Adipocyte (in vitro differentiated cells): ENCODE data around the gene SLC2A9.
"Not testable (repeated sequence)": the region's sequence is repeated elsewhere in the genome, so short reads cannot be mapped to it uniquely, and the experiment has no call there.

ENCODE experiments used
- DNase-seq: peaks from one replicate; pipeline ENCODE4 v3.0.0-alpha.2; 2015; ENCODE audit warnings: low read depth
- H3K27me3 ChIP-seq: replicated peaks from 2 replicates; pipeline ENCODE4 v1.7.0; 2013; ENCODE audit warnings: mild to moderate bottlenecking, low read length, moderate library complexity; ENCODE audit not compliant: control insufficient read depth, insufficient read depth
- H3K36me3 ChIP-seq: 2 replicates; pipeline ENCODE4 v1.7.0; 2013; ENCODE audit warnings: low read length, mild to moderate bottlenecking, moderate library complexity; ENCODE audit not compliant: control insufficient read depth, insufficient read depth, severe bottlenecking
- H3K4me1 ChIP-seq: 2 replicates; pipeline ENCODE4 v1.7.0; 2013; ENCODE audit warnings: mild to moderate bottlenecking, low read length, moderate library complexity; ENCODE audit not compliant: control insufficient read depth, insufficient read depth
- H3K4me3 ChIP-seq: 2 replicates; pipeline ENCODE4 v1.7.0; 2013; ENCODE audit warnings: mild to moderate bottlenecking, low read length, moderate library complexity
- H3K9ac ChIP-seq: 2 replicates; pipeline ENCODE4 v1.7.0; 2013; ENCODE audit warnings: mild to moderate bottlenecking, low read length, moderate library complexity
- H3K9me3 ChIP-seq: 2 replicates; pipeline ENCODE4 v1.7.0; 2013; ENCODE audit warnings: mild to moderate bottlenecking, low read length, moderate library complexity; ENCODE audit not compliant: control insufficient read depth

The SLC2A9 gene

GRCh38 chr4:9833421-9833820 is 187.9 kb downstream of the SLC2A9 start:
- H3K4me3 ChIP-seq: no peak overlapping the region
- peaks cover 8% of the 10 kb centered on the region for H3K27me3 ChIP-seq
- H3K4me1 ChIP-seq: no peaks in the 10 kb centered on the region
- DNase-seq: no peak
- H3K9ac ChIP-seq: no peak overlapping the region
- H3K36me3 ChIP-seq: no peaks in the 10 kb centered on the region
- H3K9me3 ChIP-seq: peaks cover 2% of the 10 kb centered on the region

- peaks cover 2% of the 10 kb centered on the region for H3K9me3 ChIP-seq
- H3K4me1 ChIP-seq: no peaks in the 10 kb centered on the region
- DNase-seq: no peak
- no peak overlapping the region for H3K9ac ChIP-seq
- H3K4me3 ChIP-seq: no peak overlapping the region
- peaks cover 12% of the 10 kb centered on the region for H3K27me3 ChIP-seq
- no peaks in the 10 kb centered on the region for H3K36me3 ChIP-seq
These were observed 188.7 kb downstream of the SLC2A9 start for GRCh38 chr4:9832640-9833039.

- no peak overlapping the region for H3K9ac ChIP-seq
- peaks cover 8% of the 10 kb centered on the region for H3K27me3 ChIP-seq
- no peak overlapping the region for H3K4me3 ChIP-seq
- no peaks in the 10 kb centered on the region for H3K4me1 ChIP-seq
- peaks cover 6% of the 10 kb centered on the region for H3K9me3 ChIP-seq
- DNase-seq: no peak
- H3K36me3 ChIP-seq: no peaks in the 10 kb centered on the region
These were observed 194.7 kb downstream of the SLC2A9 start for GRCh38 chr4:9826551-9826950.

GRCh38 chr4:9825049-9825448 is 196.2 kb downstream of the SLC2A9 start:
- Histone ChIP-seq H3K36me3 (no peaks in the 10 kb centered on the region), H3K27me3 (peaks cover 8% of the 10 kb centered on the region), H3K4me1 (no peaks in the 10 kb centered on the region), H3K9me3 (peaks cover 6% of the 10 kb centered on the region), H3K9ac (no peak overlapping the region), H3K4me3 (no peak overlapping the region)
- no peak for DNase-seq

- Histone ChIP-seq H3K4me3 (no peak overlapping the region), H3K9me3 (no peaks in the 10 kb centered on the region), H3K4me1 (no peaks in the 10 kb centered on the region), H3K36me3 (no peaks in the 10 kb centered on the region), H3K9ac (no peak overlapping the region), H3K27me3 (no peaks in the 10 kb centered on the region)
- no peak for DNase-seq
These were observed 201.0 kb downstream of the SLC2A9 start for GRCh38 chr4:9820343-9820742.

- H3K4me1 ChIP-seq: peaks cover 12% of the 10 kb centered on the region
- no peaks in the 10 kb centered on the region for H3K27me3 ChIP-seq
- H3K9ac ChIP-seq: no peak overlapping the region
- H3K36me3 ChIP-seq: no peaks in the 10 kb centered on the region
- H3K4me3 ChIP-seq: no peak overlapping the region
- no peaks in the 10 kb centered on the region for H3K9me3 ChIP-seq
- no peak for DNase-seq
These were observed 205.0 kb downstream of the SLC2A9 start for GRCh38 chr4:9816285-9816684.

GRCh38 chr4:9812501-9813340 is 208.6 kb downstream of the SLC2A9 start:
- no peaks in the 10 kb centered on the region for H3K27me3 ChIP-seq
- peaks cover 12% of the 10 kb centered on the region for H3K4me1 ChIP-seq
- no peak for DNase-seq
- H3K9me3 ChIP-seq: no peaks in the 10 kb centered on the region
- H3K4me3 ChIP-seq: no peak overlapping the region
- H3K36me3 ChIP-seq: no peaks in the 10 kb centered on the region
- H3K9ac ChIP-seq: no peak overlapping the region

GRCh38 chr4:9811806-9812205 is 209.5 kb downstream of the SLC2A9 start:
- Histone ChIP-seq H3K9me3 (no peaks in the 10 kb centered on the region), H3K36me3 (no peaks in the 10 kb centered on the region), H3K4me1 (peaks cover 12% of the 10 kb centered on the region), H3K27me3 (peaks cover 5% of the 10 kb centered on the region), H3K9ac (no peak overlapping the region), H3K4me3 (no peak overlapping the region)
- DNase-seq: no peak

- Histone ChIP-seq H3K9me3 (no peaks in the 10 kb centered on the region), H3K4me1 (peaks cover 10% of the 10 kb centered on the region), H3K27me3 (peaks cover 23% of the 10 kb centered on the region), H3K4me3 (no peak overlapping the region), H3K36me3 (no peaks in the 10 kb centered on the region), H3K9ac (no peak overlapping the region)
- DNase-seq: no peak
These were observed 213.2 kb downstream of the SLC2A9 start for GRCh38 chr4:9808077-9808476.

GRCh38 chr4:9804918-9805317 is 216.4 kb downstream of the SLC2A9 start:
- Histone ChIP-seq H3K36me3 (no peaks in the 10 kb centered on the region), H3K9me3 (no peaks in the 10 kb centered on the region), H3K27me3 (peaks cover 30% of the 10 kb centered on the region), H3K4me1 (no peaks in the 10 kb centered on the region), H3K9ac (no peak overlapping the region), H3K4me3 (no peak overlapping the region)
- no peak for DNase-seq

GRCh38 chr4:9800848-9801247 is 220.4 kb downstream of the SLC2A9 start:
- Histone ChIP-seq H3K9ac (no peak overlapping the region), H3K36me3 (no peaks in the 10 kb centered on the region)
- no peak for DNase-seq

GRCh38 chr4:9796641-9797040 is 224.7 kb downstream of the SLC2A9 start:
- H3K36me3 ChIP-seq, H3K9ac ChIP-seq: not testable (repeated sequence)

More at GRCh38 chr4:9800848-9801247, 220.4 kb downstream of the SLC2A9 start:
- Histone ChIP-seq H3K27me3 (peaks cover 23% of the 10 kb centered on the region), H3K4me3 (no peak overlapping the region), H3K9me3 (no peaks in the 10 kb centered on the region), H3K4me1 (no peaks in the 10 kb centered on the region)

More at GRCh38 chr4:9796641-9797040, 224.7 kb downstream of the SLC2A9 start:
- not testable (repeated sequence) for H3K4me1 ChIP-seq, DNase-seq, H3K4me3 ChIP-seq, H3K27me3 ChIP-seq, H3K9me3 ChIP-seq
